Progenitor cell of endocrine pancreas (in vitro differentiated cells): ENCODE data around the gene SLC9A9. TPM values are rescaled to one million over a fixed set of nuclear protein-coding genes. Genes with fewer than 3 reads are reported as not detected.

Experiments
- DNase-seq: peaks from one replicate; pipeline ENCODE4 v3.0.0; 2021; ENCODE audit warnings: low spot score; ENCODE audit not compliant: unreplicated experiment
- H3K27ac Mint-ChIP-seq: 2 replicates; pipeline ENCODE4 v1.8.0; 2021; ENCODE audit warnings: mild to moderate bottlenecking, moderate library complexity, mixed read lengths
- H3K27me3 Mint-ChIP-seq: 2 replicates; pipeline ENCODE4 v1.8.0; 2021; ENCODE audit warnings: mixed read lengths
- H3K36me3 Mint-ChIP-seq: 2 replicates; pipeline ENCODE4 v1.8.0; 2022; ENCODE audit warnings: mixed read lengths; ENCODE audit not compliant: insufficient read depth
- H3K4me1 Mint-ChIP-seq: 2 replicates; pipeline ENCODE4 v1.8.0; 2021; ENCODE audit warnings: low read depth, mixed read lengths
- H3K4me3 Mint-ChIP-seq: 2 replicates; pipeline ENCODE4 v1.8.0; 2021; ENCODE audit warnings: low read depth, mild to moderate bottlenecking, moderate library complexity, mixed read lengths
- H3K9me3 Mint-ChIP-seq: 2 replicates; pipeline ENCODE4 v1.8.0; 2021; ENCODE audit warnings: low read depth, mixed read lengths
- CTCF ChIP-seq: fragments of 200-600 bp; sonication (generic); IDR thresholded peaks from one replicate; pipeline ENCODE4 v1.5.0; 2021; ENCODE audit warnings: antibody characterized with exemption, mild to moderate bottlenecking; ENCODE audit not compliant: unreplicated experiment
- total RNA-seq: library from RNA; stranded (reverse); gene quantifications from 2 replicates; pipeline ENCODE4 v1.2.1, GENCODE V29; 2021

Gene SLC9A9
- total RNA-seq, 1 donor from 2014 or later = 0.17 TPM

- no peak overlapping the region for H3K27ac Mint-ChIP-seq
- H3K9me3 Mint-ChIP-seq = no peaks in the 10 kb centered on the region
- DNase-seq = no peak
- TF ChIP-seq CTCF = no peak
- no peaks in the 10 kb centered on the region for H3K36me3 Mint-ChIP-seq
- peaks cover 18% of the 10 kb centered on the region for H3K4me1 Mint-ChIP-seq
- no peaks in the 10 kb centered on the region for H3K27me3 Mint-ChIP-seq
- no peak overlapping the region for H3K4me3 Mint-ChIP-seq
Measured at GRCh38 chr3:143510601-143511000, 337.7 kb downstream of the SLC9A9 start.

- Mint-ChIP-seq H3K4me1 (peaks cover 12% of the 10 kb centered on the region), H3K27ac (no peak overlapping the region), H3K4me3 (no peak overlapping the region), H3K27me3 (no peaks in the 10 kb centered on the region), H3K9me3 (no peaks in the 10 kb centered on the region), H3K36me3 (no peaks in the 10 kb centered on the region)
- DNase-seq = no peak
- TF ChIP-seq CTCF = no peak
Measured at GRCh38 chr3:143507735-143508580, 340.3 kb downstream of the SLC9A9 start.

- no peaks in the 10 kb centered on the region for H3K9me3 Mint-ChIP-seq
- H3K4me1 Mint-ChIP-seq = peaks cover 13% of the 10 kb centered on the region
- no peak overlapping the region for H3K4me3 Mint-ChIP-seq
- H3K27me3 Mint-ChIP-seq = no peaks in the 10 kb centered on the region
- no peak for TF ChIP-seq CTCF
- no peaks in the 10 kb centered on the region for H3K36me3 Mint-ChIP-seq
- H3K27ac Mint-ChIP-seq = no peak overlapping the region
- no peak for DNase-seq
Measured at GRCh38 chr3:143506190-143506589, 342.1 kb downstream of the SLC9A9 start.

- Mint-ChIP-seq H3K27ac (no peak overlapping the region), H3K4me1 (peaks cover 10% of the 10 kb centered on the region), H3K27me3 (no peaks in the 10 kb centered on the region), H3K4me3 (no peak overlapping the region), H3K9me3 (no peaks in the 10 kb centered on the region), H3K36me3 (no peaks in the 10 kb centered on the region)
- no peak for TF ChIP-seq CTCF
- no peak for DNase-seq
Measured at GRCh38 chr3:143503325-143503885, 344.9 kb downstream of the SLC9A9 start.

- Mint-ChIP-seq H3K27ac (no peak overlapping the region), H3K36me3 (no peaks in the 10 kb centered on the region), H3K9me3 (peaks cover 2% of the 10 kb centered on the region)
Measured at GRCh38 chr3:143502081-143502480, 346.2 kb downstream of the SLC9A9 start.

More at GRCh38 chr3:143502081-143502480, 346.2 kb downstream of the SLC9A9 start:
- Mint-ChIP-seq H3K4me1 (peaks cover 10% of the 10 kb centered on the region), H3K27me3 (no peaks in the 10 kb centered on the region), H3K4me3 (no peak overlapping the region)
- no peak for DNase-seq
- TF ChIP-seq CTCF = no peak
